Fibroblast of the aortic adventitia (primary cell): ENCODE data around the gene KIF24. TPM values are rescaled to one million over a fixed set of nuclear protein-coding genes. Genes with fewer than 3 reads are reported as not detected.
"Not testable (repeated sequence)": the region's sequence is repeated elsewhere in the genome, so short reads cannot be mapped to it uniquely, and the experiment has no call there.

ENCODE experiments used
- DNase-seq: peaks from one replicate; pipeline ENCODE4 v3.0.0-alpha.2; 2010; ENCODE audit warnings: low read depth
- H3K4me3 ChIP-seq: 2 replicates; pipeline ENCODE4 v1.5.1; 2011; ENCODE audit warnings: low read depth, mild to moderate bottlenecking, control low read depth, low read length, moderate library complexity
- total RNA-seq: library from RNA; depleted of rRNA; stranded (reverse); fragments of >200 nt; gene quantifications from 2 replicates; pipeline ENCODE4 v1.2.3, GENCODE V29; 2012; ENCODE audit warnings: low replicate concordance
- TF ChIP-seq, protein P1 (sequence below): IDR thresholded peaks from 2 replicates; pipeline ENCODE4 v1.5.1; 2011; ENCODE audit warnings: mild to moderate bottlenecking, low read length, control low read depth, inconsistent platforms; ENCODE audit not compliant: insufficient read depth

Gene KIF24
- total RNA-seq, 1 donor: 8.2 TPM

DNA sequence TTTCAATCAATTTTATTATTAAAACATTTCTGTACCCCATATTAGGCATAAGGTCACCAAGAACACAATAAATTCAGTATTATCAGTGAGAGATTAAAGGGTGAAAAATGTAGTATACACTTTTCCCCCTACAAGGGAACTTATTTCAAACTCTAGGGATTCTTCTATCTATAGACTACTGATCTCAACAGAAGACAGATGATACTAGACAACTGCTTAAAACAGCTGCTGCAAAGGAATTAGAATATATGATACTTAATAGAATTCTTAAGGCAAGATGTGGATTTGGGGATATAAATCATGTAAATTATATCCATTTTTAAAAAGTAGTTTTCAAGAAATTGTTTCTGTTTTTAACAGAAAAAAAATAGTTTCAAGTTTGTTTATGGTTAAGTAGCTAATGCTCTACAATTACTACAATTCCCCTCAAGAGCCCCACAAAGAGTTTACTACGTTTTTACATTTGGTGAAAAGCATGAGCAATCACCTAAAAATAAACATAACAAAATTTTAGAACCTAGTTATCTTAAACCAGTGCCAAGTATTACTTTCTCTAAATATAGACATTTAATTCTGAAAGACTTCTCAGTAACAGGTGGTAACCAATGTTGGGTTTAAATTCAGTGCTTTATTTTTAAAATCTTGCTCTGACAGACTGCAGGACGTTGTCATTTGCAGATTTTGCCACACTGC, 6.0 kb downstream of the KIF24 start:
- TF ChIP-seq, protein P1, sequence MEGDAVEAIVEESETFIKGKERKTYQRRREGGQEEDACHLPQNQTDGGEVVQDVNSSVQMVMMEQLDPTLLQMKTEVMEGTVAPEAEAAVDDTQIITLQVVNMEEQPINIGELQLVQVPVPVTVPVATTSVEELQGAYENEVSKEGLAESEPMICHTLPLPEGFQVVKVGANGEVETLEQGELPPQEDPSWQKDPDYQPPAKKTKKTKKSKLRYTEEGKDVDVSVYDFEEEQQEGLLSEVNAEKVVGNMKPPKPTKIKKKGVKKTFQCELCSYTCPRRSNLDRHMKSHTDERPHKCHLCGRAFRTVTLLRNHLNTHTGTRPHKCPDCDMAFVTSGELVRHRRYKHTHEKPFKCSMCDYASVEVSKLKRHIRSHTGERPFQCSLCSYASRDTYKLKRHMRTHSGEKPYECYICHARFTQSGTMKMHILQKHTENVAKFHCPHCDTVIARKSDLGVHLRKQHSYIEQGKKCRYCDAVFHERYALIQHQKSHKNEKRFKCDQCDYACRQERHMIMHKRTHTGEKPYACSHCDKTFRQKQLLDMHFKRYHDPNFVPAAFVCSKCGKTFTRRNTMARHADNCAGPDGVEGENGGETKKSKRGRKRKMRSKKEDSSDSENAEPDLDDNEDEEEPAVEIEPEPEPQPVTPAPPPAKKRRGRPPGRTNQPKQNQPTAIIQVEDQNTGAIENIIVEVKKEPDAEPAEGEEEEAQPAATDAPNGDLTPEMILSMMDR: no peak
- DNase-seq: no peak
- no peak overlapping the region for H3K4me3 ChIP-seq

DNA sequence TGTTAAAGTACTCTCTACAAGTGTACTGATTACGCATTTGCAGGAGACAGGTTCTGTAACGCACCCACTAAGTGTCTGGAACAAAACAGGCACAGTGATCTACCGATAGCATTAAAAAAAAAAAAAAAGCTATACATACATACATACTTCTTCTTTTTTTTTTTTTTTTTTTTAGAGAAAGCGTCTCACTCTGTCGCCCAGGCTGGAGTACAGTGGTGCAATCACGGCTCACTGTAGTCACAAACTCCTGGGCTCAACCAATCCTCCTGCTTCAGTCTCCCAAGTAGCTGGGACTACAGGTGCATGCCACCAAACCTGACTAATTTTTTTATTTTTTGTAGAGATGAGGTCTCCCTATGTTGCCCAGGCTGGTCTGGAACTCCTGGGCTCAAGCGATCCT, 7.6 kb downstream of the KIF24 start:
- no peak for DNase-seq
- no peak overlapping the region for H3K4me3 ChIP-seq
- TF ChIP-seq, protein P1: no peak

DNA sequence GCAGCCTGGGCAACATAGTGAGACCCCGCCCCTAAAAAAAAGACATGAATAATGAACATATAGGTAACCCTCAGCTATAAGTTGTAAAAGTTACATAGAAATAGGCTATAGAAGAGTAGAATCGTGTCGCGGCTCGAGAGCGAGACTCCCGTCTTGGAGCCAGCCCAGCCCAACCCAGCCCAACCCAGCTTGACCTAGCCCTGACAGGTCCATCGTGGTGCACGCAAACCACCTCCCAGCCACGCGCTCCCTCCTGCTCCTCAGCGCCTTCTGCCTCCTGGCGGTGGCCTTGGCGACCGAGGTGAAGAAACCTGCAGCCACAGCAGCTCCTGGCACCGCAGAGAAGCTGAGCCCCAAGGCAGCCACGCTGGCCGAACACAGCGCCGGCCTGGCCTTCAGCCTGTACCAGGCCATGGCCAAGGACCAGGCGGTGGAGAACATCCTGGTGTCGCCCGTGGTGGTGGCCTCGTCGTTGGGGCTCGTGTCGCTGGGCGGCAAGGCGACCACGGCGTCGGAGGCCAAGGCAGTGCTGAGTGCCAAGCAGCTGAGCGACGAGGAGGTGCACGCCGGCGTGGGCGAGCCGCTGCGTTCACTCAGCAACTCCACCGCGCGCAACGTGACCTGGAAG, 10.8 kb downstream of the KIF24 start:
- H3K4me3 ChIP-seq: no peak overlapping the region
- no peak for DNase-seq
- TF ChIP-seq, protein P1: no peak

DNA sequence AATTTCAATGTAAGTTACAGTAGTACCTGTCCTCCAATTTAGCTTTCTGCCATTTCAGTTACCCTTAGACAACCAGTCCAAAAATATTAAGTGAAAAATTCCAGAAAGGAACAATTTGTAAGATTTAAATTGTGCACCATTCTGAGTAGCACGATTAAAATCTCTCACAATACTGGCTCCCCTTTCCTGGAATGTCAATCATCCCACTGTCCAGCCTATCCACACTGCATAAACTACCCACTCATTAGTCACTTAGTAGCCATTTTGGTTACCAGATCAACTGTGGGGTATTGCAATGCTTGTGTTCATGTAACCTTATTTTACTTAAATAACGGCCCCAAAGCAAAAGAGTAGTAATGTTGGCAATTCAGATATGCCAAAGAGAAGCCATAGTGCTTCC, 11.6 kb downstream of the KIF24 start:
- TF ChIP-seq, protein P1: no peak
- no peak overlapping the region for H3K4me3 ChIP-seq
- DNase-seq: no peak

DNA sequence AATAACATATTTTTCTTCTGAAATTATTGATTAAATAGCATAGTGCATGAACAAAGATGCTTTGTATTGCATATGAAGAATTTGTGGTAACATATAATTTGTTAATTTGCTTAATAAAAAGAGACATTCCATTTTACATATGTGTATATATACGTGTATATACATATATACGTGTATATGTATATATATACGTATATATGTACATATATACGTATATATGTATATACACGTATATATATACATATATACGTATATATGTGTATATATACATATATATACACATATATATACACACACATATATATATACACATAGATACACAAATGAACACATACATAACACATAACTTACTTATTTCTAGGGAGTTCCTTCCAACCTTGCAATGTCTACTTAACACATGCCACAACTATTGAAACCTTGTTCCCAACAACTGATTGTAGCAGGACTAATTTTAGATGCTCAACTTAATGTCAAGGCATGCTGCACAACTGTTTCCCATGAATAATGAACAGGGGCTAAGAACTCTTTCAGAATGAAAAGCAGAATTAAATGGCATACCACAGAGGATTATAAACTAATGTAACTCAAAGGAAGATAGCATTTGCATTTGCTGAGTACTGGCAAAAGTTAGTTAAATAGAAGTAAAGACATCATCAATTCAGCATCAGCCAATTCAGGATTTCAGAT, 17.4 kb downstream of the KIF24 start:
- H3K4me3 ChIP-seq: no peak overlapping the region
- no peak for DNase-seq
- TF ChIP-seq, protein P1: no peak

DNA sequence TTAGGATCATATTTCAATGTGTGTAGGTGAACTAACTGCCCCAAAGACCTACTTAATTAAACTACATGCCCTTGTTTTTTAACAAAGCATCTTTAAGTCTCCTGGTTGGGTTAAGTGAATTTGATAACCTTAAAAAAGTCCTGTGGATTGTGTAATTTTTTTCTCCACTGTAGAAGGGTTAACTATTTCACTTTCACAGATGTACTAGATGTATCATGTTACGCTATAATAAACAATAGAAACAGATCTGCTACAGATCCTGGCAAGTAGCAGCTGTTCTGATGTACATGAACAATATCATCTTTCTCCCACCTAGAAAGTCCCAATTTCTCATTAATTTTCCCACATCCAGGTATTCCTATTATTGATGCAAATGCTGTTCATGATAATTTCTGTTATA, 18.9 kb downstream of the KIF24 start:
- TF ChIP-seq, protein P1: no peak
- no peak for DNase-seq
- no peak overlapping the region for H3K4me3 ChIP-seq

DNA sequence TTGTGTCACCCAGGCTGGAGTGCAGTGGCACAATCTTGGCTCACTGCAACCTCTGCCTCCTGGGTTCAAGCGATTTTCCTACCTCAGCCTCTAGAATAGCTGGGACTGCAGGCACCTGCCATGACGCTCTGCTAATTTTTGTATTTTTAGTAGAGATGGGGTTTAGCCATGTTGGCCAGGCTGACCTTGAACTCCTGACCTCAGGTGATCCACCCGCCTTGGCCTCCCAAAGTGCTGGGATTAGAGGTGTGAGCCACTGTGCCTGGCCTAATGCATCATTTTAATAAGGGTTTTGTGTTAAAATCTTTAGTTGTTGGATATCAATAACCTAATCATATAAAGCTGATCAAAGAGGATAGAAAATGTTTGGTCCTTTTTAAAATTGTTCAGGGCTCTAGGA, 20.8 kb downstream of the KIF24 start:
- H3K4me3 ChIP-seq, DNase-seq: not testable (repeated sequence)

DNA sequence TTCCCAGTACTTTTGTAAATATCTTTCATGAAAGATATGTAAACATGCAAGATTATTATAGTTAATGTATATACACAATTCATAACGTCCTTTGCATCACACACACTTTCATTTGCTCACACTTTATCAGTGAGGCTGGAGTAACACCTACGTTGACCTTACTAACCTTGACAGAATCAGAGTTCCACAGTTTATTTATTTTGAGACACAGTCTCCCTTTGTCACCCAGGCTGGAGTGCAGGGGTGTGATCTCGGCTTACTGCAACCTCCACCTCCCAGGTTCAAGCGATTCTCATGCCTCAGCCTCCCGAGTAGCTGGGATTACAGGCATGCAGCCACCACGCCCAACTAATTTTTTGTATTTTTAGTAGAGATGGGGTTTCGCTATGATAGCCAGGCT, 28.0 kb downstream of the KIF24 start:
- DNase-seq, H3K4me3 ChIP-seq: not testable (repeated sequence)
